Stimulated activated CD4-positive, alpha-beta T cell treated with anti-CD3 and anti-CD28 coated beads, Interleukin-12 subunit alpha, Interleukin-12 subunit beta, amount 100 ng/mL, for 4 hours (primary cell): ENCODE data around the gene CDC6.

Experiments used
- DNase-seq: peaks from one replicate; pipeline ENCODE4 v3.0.0-alpha.2; 2020

CDC6 gene

GRCh38 chr17:40312131-40312731 lies 24.6 kb downstream of the CDC6 start:
- DNase-seq = no peak

- DNase-seq = no peak
Observed at GRCh38 chr17:40312893-40313667, 25.4 kb downstream of the CDC6 start.

- DNase-seq = no peak
Observed at GRCh38 chr17:40313668-40314583, 26.2 kb downstream of the CDC6 start.

- peak; percentile 84 for DNase-seq
Observed at GRCh38 chr17:40314584-40314956, 26.9 kb downstream of the CDC6 start.

GRCh38 chr17:40315206-40315605 lies 27.5 kb downstream of the CDC6 start:
- DNase-seq = no peak

- DNase-seq = no peak
Observed at GRCh38 chr17:40315678-40316570, 28.2 kb downstream of the CDC6 start.

GRCh38 chr17:40316571-40317344 lies 29.1 kb downstream of the CDC6 start:
- no peak for DNase-seq

- no peak for DNase-seq
Observed at GRCh38 chr17:40317345-40317873, 29.7 kb downstream of the CDC6 start.

GRCh38 chr17:40317880-40318829 lies 30.5 kb downstream of the CDC6 start:
- DNase-seq = peak; percentile 89

GRCh38 chr17:40318830-40319391 lies 31.2 kb downstream of the CDC6 start:
- no peak for DNase-seq

- DNase-seq = peak; percentile 66
Observed at GRCh38 chr17:40319651-40320540, 32.2 kb downstream of the CDC6 start.

- no peak for DNase-seq
Observed at GRCh38 chr17:40320756-40321523, 33.3 kb downstream of the CDC6 start.

GRCh38 chr17:40321524-40321929 lies 33.8 kb downstream of the CDC6 start:
- no peak for DNase-seq

GRCh38 chr17:40321961-40322357 lies 34.3 kb downstream of the CDC6 start:
- DNase-seq = no peak

- DNase-seq = peak; percentile 64
Observed at GRCh38 chr17:40322358-40323315, 35.0 kb downstream of the CDC6 start.
